HG02798 (cell line): ENCODE measurements around the gene TCERG1.

Experiments
- ATAC-seq: cut with Tn5 transposase; IDR thresholded peaks from one replicate; pipeline ENCODE4 v1.9.1; 2021; ENCODE audit warnings: mild to moderate bottlenecking; ENCODE audit not compliant: unreplicated experiment, poor library complexity

Gene TCERG1

DNA sequence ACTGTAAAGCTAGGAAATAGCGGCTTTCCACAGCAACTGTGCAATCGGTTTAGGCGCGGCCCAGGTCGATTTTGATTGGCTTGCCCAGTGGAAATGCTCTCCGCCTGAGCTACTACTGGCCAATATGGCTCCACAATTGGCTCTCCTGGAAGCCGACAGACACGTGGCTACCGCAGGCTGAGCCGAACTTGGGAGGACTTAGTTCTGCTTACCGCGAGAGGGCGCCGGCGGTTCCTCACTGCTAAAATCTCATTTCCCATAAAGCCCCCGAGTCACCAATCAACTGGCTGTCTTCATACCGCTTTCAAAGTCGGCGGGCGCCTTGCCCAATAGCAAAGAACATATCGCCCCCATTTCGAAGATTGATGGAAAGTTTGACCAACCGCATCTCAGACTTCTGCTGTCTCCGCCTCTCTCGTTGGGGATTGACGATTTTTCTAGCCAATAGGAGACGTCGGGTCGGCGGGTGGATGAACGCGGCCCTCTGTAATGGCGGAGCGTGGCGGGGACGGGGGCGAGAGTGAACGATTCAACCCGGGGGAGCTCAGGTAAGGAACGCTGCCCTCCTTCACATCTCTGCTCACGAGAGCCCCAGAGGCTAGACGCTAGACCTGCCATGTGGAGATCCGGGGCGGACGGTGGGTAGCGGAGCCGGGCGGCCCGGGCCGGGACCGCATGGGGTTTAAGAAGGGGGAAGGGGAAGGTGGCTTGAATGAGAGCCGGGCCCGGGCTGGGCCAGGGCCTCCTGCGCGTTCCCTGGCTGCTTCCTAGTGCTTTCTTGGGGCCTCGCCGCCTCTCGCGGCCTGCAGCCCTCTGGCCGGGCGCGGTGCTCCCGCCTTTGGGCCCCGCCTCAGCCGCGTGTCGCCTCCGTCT, at the start of gene TCERG1:
TSS of gene TCERG1 (plus strand) at position 473 of the 873 bp plus-strand sequence. CDS start at position 490, 17 bp downstream.
- ATAC-seq: peak; percentile 97

- ATAC-seq: no peak
Observed at GRCh38 chr5:146398826-146399225, 48.3 kb upstream of the TCERG1 start.

GRCh38 chr5:146399481-146399880, 47.7 kb upstream of the TCERG1 start:
- no peak for ATAC-seq

GRCh38 chr5:146400201-146400600, 46.9 kb upstream of the TCERG1 start:
- no peak for ATAC-seq

GRCh38 chr5:146401021-146401420, 46.1 kb upstream of the TCERG1 start:
- ATAC-seq: no peak

DNA sequence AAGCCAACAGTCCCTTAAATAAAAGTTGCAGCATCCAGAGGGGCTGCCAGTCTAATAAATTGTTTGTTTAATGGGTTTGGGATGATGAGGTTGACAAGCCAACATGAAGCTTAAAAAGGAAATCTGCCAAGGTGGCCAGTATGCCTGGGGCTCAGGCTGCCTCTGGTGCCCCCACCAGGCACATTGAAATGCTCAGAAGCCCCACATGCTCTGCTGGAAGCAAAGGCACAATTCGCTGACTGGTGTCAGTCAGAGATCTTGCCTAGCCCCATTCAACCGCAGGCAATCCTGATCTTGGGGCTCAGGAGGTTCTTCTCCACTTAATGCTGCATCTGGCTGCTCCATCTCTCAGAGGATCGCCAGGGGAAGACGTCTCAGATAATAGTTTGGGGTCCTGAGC, 44.2 kb upstream of the TCERG1 start:
- ATAC-seq: no peak

GRCh38 chr5:146409054-146409671, 38.0 kb upstream of the TCERG1 start:
- no peak for ATAC-seq

- no peak for ATAC-seq
Observed at GRCh38 chr5:146410272-146410671, 36.9 kb upstream of the TCERG1 start.

DNA sequence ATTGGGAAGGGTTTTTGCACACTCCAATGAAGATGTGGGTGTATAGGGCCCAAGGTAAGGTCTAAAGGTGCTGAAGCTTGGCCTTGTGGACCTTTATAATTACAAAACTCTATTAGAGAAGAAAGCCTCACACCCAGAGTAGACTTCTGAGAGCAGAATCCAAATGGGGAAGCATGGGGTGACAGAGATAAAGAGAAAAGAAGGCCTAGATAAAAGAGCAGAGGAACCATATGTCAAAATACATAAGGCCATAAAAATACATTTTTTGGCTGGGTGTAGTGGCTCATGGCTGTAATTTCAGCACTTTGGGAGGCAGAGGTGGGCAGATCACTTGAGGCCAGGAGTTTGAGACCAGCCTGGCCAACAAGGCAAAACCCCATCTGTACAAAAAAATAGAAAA, 27.4 kb upstream of the TCERG1 start:
- ATAC-seq: no peak

- ATAC-seq: no peak
Observed at GRCh38 chr5:146425023-146425422, 22.1 kb upstream of the TCERG1 start.

- no peak for ATAC-seq
Observed at GRCh38 chr5:146426305-146426704, 20.8 kb upstream of the TCERG1 start.

- ATAC-seq: peak; percentile 64
Observed at GRCh38 chr5:146426853-146427618, 20.1 kb upstream of the TCERG1 start.

- ATAC-seq: no peak
Observed at GRCh38 chr5:146427619-146427997, 19.5 kb upstream of the TCERG1 start.

- no peak for ATAC-seq
Observed at GRCh38 chr5:146428658-146429057, 18.5 kb upstream of the TCERG1 start.

DNA sequence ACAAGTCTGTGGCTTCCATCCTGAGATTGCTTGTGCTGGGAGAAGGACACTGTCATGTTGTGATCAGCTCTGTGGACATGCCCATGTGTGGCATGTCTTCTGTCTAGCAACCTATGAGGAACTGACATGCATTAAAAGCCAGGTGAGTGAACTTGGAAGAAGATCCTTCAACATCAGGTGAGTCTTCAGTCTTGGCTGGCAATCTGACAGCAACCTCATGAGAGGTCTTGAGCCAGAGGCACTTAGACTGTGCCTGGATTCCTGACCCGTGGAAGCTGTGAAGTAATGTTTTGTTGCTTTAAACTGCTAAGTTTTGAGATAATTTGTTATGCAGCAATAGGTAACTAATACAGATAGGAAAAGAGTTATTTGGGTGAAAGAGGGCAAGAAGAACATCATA, 6.8 kb upstream of the TCERG1 start:
- ATAC-seq: no peak

DNA sequence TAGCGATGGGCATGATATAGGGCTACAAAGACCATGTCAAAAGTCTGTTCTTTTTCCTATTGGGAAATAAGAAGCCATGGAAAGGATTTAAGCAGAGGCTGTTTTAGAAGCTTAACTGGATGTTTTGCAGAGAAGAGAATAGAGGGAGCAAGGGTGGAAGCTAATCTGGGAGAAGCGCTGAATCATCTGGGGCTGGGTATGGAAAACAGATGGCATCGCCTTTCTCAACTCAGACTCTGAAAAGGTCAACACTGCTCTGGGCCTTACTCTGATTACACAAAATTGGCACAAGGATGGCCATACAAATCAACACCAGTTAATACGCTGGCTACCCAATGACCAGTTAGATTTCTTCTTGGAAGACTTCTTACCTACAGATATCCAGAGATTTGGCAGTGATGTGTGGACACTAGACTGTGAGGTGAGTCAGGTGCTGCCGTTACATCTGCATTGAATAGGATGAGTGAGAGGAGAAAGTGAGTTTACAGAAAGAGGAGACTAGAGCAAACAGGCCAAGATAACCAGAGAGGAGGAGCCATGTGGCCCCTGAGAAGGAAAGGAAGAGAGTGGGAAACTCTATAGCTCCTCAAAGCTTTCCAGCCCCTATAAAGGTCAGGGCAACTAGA, 6.2 kb upstream of the TCERG1 start:
- no peak for ATAC-seq

DNA sequence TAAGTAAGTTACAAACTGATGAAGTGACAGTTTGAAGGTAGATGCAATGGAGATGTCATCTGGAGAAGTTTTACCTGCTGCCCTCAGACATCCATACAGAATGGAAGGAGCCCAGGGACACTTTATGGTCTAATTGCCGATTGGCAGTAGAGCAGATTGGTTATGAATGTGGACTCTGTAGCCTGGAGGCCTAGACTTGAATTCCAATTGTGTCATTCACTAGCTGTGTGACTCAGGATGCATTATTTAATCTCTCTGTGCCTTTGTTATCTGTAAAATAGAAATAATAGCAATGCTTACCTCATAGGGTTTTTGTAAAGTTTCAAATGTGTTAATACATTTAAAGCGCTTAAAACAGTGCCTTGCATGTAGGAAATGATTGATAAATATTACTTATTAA, 5.2 kb upstream of the TCERG1 start:
- ATAC-seq: no peak

DNA sequence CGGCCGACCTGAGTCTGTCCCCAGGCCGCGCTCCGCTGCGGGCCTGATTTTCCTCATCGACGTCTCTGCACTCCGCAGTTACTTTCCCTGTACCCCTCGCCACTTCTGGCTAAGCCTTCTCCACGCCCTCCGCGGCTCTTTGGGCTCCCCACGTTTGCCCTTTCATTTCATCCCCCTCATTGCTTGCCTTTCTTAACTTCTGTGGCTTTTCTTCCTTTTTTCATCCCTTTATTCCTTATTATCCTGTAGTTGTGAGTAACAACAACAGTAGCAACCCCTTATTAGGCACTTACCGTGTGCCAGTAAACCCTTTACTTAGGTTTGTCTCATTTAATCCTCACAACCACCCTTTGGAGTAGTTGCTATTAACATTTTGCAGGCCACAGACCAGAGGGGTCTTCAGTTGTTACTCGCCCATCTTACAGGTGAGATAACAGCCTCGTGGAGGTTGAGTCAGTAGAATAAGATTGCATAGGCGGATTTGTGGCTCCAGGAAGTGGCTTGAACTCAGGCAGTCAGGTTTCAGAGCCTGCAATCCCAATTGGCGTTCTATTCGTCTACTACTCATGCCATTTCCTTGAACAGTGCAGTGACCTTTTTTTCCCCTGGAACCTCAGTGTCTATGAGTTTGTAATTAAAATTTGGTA, 724 bp downstream of the TCERG1 start:
- ATAC-seq: peak; percentile 25

- ATAC-seq: no peak
Observed at GRCh38 chr5:146448783-146449519, 1.8 kb downstream of the TCERG1 start.
